ENCODE measurements around the gene LCN2.
"Not testable (repeated sequence)": the region's sequence is repeated elsewhere in the genome, so short reads cannot be mapped to it uniquely, and the experiment has no call there.

Gene LCN2

DNA sequence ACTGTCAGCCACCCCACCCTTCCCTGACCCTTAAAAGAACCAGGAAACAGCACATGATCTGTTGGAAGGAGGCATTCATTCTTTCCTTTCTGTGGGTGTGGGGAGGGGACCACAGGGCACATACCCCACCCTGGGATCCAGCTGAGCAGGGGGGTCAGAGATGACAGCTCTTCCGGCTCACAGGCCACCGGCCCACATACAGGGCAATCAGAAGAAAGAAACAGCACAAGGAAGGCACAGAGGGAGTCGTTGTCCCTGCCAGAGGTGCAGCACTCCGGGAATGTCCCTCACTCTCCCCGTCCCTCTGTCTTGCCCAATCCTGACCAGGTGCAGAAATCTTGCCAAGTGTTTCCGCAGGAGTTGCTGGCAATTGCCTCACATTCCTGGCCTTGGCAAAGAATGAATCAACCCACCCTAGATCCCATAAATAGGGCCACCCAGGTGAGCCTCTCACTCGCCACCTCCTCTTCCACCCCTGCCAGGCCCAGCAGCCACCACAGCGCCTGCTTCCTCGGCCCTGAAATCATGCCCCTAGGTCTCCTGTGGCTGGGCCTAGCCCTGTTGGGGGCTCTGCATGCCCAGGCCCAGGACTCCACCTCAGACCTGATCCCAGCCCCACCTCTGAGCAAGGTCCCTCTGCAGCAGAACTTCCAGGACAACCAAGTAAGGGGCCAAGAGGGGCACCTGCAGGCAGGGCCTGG is at the start of gene LCN2:
Gene LCN2, plus strand, starts transcription at position 453 of the 701 bp plus-strand sequence. Its CDS starts 73 bp downstream, at position 526.
- ATAC-seq (no peak), DNase-seq (no peak)

DNA sequence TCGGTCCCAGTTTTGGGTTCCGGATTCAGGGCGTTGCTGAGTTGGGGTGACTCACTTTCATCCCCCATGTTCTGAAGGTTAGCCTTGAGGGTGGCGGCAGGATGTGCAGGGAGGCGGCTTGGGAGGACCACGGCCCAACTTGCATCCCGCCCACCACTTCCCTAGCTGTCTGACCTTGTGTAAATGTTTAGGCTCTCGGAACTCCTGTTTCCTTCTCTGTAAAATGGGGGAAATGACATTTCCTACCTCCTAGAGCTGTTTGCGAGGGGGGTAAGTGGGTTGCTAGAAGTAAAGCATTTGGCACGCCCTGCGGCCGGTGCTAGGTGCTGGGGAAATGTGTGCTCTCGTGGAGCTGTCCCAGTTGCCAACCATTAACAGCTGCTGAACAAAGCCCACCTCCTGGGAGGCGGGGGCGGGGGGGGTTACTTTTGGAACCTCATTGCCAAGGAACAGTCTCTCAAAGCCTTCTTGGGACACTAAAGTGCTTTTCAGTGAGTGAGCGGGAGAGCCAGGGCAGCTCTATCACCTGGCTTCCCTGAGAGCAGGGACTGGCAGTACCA is 49.2 kb upstream of the LCN2 start:
- ATAC-seq: no peak

DNA sequence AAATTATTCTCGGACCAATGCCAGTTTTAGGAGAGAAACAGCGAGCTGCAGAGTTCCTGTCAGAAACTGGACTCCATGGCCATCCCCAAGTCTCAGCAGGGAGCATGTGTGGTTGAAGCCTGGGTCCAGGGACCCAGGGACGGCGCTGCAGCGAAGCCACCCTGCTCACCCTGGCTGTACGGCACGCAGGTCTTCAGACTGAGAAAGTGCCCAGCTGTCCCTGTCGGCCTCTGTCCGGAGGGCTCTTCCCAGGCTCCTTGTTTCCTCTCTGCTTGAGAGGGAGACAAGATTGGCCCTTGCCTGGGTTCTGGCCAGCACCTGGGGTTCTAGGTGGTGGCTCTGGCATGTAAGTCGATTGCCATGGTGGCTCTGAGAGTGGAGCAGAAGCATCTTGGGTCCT is 48.7 kb upstream of the LCN2 start:
- ATAC-seq (no peak), DNase-seq (no peak)

More for the DNA sequence above, 49.2 kb upstream of the LCN2 start:
- no peak for DNase-seq

DNA sequence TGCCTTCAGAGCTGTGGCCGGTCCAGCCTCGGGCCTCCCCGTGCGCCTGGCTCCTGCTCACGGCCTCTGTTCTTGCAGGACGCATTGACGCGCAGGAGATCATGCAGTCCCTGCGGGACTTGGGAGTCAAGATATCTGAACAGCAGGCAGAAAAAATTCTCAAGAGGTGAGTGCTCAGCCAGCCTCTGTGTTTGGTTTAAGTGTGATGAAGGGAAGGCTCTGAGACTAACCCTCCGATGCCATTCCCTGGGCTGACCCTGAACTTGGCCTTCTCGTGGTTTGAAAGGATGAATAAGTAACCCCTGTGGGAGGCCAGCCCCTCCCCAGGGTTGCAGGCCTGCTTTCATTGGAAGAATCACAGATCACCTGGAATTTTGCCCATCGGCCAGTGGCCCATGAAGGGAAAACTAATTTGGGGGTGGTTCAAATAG is 48.0 kb upstream of the LCN2 start:
- no peak for ATAC-seq
- DNase-seq: no peak

DNA sequence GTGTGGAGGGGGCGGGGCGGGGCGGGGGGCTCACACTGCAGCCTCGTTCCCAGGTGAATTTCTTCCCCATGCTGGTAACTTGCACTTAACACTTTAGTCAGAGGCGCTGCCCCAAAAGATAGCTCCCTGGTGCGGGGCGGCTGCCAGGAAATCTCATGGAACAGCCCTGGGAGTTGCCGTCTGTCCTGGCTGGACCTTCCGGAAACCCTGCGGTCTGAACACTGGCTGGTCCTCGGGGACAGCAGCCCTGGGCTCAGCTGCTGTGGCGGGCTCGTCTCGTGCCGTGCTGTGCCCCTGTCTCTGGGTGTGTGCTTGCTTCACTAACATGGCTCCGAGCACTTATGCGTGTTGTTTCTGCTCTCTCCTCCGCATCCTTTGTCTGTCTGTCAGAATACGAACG is 47.6 kb upstream of the LCN2 start:
- no peak for ATAC-seq
- no peak for DNase-seq

DNA sequence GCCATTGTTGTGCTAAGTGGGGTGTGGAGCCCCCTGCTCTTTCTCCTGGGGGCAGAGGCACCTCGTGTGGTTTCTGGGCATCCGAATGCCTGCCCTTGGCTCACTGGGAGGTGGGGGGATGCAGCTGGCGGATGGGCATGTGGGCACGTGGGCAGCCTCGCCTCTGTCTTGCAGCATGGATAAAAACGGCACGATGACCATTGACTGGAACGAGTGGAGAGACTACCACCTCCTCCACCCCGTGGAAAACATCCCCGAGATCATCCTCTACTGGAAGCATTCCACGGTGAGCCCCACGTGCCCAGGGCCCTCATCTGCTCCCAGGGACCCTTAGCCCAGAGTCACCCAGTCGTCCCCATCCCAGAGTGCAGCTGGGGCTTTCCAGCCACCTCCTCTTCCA is 47.1 kb upstream of the LCN2 start:
- DNase-seq (no peak), ATAC-seq (no peak)

DNA sequence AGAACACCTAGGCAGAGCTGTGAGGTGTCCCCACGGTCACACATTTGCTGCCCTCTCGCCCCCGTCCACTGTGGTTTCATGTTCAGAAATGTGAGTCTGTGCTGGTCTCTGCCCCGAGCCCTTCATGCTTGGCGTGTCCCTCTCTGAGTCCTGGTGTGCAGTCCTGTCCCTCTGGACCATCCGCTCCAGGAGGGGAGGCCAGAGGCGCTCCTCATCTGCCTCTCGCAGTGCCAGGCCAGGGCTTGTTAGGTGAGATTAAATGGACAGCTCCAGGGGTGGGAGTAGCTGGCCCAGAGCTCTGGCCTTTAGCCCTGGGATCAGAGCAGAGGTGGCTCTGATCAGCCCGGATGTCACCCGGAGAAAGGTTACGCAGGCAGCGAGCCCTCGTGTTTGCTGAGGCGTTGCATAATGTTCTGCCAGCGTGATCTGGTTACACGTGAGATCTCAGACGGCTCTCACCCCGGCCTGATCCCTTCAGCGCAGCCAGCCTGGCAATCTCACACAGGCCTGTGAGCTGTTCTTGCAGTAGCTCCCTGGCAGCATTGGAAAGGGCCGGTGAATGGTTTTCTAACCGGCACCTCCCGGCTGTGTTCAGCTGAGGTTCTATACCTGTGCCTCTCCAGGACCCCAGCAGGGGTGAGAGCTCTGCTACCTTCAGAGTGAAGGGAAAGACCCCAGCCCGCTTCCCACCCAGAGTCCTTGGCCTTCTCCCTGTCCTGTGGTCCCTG is 46.2 kb upstream of the LCN2 start:
- ATAC-seq (no peak), DNase-seq (no peak)

DNA sequence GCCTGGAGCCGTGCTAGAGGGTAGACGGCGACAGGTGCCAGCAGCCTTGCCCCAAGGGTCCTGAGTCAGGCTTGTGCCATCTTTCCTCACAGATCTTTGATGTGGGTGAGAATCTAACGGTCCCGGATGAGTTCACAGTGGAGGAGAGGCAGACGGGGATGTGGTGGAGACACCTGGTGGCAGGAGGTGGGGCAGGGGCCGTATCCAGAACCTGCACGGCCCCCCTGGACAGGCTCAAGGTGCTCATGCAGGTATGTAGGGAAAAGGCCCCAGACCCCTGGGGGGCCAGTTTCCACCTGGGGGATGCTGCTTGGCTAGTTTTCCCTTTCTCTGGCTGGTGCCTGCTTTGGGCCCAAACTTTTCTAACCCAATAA is 45.7 kb upstream of the LCN2 start:
- ATAC-seq (peak; percentile 64), DNase-seq (peak; percentile 50)

DNA sequence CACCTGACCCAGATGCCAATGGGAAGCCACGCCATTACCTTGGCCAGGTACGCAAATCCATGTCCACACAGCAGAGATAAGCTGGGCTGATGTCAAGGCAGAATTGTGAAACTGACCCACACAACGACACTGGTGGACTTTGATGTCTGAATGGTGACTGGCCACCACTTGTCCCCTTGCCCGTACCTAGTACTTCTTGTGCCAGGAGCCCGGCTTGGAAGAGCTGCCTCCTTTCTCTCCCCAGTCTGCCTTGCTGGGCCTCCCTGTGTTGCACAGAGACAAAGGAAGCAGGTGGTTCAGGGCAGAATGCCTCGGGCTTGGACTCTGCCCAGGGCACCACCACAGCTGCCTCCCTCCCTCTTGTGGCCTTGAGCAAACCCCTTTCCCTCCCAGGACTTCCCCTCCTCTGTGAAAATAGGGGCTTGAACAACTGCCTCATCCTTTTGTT is 45.1 kb upstream of the LCN2 start:
- no peak for ATAC-seq
- DNase-seq: no peak

DNA sequence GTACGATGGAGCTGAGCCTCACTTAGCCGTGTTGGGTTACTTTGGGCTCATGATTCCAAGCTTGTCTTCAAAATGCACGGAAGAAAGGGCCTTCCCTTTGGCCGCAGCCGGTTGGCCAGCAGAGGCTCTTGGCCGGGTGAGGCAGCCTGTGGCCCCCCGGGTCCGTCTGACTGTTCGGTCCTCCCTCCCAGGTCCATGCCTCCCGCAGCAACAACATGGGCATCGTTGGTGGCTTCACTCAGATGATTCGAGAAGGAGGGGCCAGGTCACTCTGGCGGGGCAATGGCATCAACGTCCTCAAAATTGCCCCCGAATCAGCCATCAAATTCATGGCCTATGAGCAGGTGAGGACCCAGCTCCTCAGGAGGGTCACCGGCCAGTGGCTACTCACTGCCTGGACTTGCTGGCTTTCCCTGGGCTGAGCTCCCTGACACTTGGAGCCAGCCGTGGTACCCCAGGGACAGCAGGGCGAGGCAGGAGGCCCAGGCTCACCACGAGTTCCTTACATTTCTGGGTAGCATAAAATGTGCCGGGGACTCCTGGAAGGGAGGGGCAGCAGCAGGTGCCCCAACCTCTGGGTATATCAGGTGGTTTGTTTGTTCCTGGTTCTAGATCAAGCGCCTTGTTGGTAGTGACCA is 43.6 kb upstream of the LCN2 start:
- no peak for DNase-seq
- ATAC-seq: no peak

DNA sequence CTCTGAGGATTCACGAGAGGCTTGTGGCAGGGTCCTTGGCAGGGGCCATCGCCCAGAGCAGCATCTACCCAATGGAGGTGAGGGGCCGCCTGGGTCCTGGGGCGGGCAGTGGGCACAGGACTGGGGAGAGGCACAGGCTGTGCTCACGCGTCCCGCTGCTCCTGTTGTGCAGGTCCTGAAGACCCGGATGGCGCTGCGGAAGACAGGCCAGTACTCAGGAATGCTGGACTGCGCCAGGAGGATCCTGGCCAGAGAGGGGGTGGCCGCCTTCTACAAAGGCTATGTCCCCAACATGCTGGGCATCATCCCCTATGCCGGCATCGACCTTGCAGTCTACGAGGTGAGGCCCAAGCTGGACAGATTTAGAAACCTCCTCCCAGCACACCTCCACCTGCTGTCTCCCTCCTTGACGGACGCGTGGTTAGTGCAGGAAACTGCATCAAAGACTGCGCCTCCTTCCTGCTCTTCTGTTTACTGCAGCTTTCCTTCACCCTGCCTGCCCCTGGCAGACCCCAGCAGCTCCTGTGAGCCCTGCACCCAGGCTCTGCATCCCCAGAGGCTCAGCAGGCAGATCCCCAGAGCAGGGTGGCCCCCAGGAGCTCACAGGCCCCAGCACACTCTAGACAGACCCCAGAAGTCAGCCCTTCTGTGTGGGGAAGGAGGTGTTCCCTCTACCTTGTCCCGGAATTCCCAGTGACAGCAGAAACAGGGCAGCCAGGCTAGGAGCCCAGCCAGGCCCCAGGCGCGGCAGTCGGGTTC is 42.9 kb upstream of the LCN2 start:
- DNase-seq: no peak
- ATAC-seq: no peak

DNA sequence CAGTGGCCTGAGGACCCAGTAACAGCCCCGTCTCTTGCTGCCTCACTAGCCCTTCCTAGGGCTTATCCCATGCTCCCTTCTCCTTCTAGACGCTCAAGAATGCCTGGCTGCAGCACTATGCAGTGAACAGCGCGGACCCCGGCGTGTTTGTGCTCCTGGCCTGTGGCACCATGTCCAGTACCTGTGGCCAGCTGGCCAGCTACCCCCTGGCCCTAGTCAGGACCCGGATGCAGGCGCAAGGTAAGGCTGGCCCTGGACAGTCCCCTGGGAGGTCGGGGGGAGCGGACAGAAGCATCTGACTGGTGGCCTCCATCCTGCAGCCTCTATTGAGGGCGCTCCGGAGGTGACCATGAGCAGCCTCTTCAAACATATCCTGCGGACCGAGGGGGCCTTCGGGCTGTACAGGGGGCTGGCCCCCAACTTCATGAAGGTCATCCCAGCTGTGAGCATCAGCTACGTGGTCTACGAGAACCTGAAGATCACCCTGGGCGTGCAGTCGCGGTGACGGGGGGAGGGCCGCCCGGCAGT is 42.2 kb upstream of the LCN2 start:
- no peak for DNase-seq
- no peak for ATAC-seq

DNA sequence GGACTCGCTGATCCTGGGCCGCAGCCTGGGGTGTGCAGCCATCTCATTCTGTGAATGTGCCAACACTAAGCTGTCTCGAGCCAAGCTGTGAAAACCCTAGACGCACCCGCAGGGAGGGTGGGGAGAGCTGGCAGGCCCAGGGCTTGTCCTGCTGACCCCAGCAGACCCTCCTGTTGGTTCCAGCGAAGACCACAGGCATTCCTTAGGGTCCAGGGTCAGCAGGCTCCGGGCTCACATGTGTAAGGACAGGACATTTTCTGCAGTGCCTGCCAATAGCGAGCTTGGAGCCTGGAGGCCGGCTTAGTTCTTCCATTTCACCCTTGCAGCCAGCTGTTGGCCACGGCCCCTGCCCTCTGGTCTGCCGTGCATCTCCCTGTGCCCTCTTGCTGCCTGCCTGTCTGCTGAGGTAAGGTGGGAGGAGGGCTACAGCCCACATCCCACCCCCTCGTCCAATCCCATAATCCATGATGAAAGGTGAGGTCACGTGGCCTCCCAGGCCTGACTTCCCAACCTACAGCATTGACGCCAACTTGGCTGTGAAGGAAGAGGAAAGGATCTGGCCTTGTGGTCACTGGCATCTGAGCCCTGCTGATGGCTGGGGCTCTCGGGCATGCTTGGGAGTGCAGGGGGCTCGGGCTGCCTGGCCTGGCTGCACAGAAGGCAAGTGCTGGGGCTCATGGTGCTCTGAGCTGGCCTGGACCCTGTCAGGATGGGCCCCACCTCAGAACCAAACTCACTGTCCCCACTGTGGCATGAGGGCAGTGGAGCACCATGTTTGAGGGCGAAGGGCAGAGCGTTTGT is 41.6 kb upstream of the LCN2 start:
- DNase-seq: no peak
- ATAC-seq: no peak

DNA sequence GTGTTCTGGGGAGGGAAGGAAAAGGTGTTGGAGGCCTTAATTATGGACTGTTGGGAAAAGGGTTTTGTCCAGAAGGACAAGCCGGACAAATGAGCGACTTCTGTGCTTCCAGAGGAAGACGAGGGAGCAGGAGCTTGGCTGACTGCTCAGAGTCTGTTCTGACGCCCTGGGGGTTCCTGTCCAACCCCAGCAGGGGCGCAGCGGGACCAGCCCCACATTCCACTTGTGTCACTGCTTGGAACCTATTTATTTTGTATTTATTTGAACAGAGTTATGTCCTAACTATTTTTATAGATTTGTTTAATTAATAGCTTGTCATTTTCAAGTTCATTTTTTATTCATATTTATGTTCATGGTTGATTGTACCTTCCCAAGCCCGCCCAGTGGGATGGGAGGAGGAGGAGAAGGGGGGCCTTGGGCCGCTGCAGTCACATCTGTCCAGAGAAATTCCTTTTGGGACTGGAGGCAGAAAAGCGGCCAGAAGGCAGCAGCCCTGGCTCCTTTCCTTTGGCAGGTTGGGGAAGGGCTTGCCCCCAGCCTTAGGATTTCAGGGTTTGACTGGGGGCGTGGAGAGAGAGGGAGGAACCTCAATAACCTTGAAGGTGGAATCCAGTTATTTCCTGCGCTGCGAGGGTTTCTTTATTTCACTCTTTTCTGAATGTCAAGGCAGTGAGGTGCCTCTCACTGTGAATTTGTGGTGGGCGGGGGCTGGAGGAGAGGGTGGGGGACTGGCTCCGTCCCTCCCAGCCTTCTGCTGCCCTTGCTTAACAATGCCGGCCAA is 40.8 kb upstream of the LCN2 start:
- DNase-seq (no peak), ATAC-seq (no peak)

DNA sequence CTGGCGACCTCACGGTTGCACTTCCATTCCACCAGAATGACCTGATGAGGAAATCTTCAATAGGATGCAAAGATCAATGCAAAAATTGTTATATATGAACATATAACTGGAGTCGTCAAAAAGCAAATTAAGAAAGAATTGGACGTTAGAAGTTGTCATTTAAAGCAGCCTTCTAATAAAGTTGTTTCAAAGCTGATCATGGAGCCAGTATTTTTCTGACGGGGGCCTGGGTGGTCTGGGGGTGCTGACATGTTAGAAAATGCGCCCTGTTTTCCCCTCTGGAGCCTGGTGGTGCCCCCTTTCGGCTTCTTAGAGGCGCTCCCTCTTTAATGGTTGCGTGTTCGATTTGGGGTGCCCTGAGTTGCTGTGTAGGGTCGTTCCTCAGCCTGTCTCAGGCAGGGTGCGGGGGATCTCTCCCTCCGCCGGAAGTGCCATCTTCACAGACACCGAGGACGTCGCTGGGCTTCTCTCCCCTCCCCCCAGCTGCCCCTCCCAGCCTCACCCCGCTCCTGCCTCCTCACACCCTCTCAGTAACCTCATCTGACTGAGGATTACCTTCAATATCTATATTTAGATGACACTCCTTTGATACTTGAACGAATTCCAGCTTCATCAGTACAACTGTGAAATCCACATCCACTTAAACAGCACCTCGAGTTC is 40.1 kb upstream of the LCN2 start:
- DNase-seq (no peak), ATAC-seq (no peak)

DNA sequence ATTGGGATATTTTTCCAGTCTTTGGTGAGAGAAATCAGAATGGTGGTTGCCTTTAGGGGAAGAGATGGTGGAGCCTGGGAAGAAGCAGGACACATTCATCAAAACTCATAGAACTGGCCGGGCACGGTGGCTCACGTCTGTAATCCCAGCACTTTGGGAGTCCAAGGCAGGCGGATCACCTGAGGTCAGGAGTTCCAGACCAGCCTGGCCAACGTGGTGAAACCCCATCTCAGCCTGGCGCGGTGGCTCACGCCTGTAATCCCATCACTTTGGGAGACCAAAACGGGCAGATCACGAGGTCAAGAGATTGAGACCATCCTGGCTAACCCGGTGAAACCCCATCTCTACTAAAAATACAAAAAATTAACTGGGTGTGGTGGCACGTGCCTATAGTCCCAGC is 37.5 kb upstream of the LCN2 start:
- not testable (repeated sequence) for DNase-seq, ATAC-seq

DNA sequence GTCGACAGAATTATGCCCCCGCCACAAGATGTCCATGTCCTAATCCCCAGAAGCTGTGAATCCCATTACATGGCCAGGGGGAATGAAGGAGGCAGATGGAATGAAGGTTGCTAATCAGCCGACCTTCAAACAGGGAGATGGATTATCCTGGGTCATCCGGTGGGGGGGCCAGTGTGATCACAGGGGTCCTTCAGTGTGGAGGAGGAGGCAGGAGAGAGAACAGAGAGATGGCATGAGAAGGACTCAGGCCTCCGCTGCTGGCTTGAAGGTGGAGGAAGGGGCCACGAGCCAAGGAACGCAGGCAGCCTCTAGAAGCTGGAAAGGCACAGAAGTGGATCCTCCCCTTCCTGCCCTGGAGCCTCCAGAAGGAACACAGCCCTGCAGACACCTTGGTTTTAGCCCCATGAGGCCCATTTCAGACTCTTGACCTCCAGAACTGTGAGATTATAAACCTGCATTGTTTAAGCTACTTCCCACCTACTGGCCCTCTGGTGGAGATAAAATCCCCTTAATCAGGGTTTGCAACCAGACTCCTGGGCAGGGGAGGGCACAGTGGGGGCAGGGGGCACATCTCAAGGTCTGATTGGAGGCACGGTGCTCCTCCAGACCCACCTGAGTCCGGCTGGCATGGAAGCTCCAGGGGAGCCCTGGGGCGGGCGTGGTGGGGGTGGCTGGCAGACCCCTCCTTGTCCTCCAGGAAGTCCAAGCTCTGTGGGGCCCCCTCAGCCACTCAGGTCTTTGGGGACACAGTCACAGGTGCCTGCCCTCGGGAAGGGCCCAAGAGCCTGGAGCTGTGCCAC is 35.5 kb upstream of the LCN2 start:
- DNase-seq (no peak), ATAC-seq (no peak)

DNA sequence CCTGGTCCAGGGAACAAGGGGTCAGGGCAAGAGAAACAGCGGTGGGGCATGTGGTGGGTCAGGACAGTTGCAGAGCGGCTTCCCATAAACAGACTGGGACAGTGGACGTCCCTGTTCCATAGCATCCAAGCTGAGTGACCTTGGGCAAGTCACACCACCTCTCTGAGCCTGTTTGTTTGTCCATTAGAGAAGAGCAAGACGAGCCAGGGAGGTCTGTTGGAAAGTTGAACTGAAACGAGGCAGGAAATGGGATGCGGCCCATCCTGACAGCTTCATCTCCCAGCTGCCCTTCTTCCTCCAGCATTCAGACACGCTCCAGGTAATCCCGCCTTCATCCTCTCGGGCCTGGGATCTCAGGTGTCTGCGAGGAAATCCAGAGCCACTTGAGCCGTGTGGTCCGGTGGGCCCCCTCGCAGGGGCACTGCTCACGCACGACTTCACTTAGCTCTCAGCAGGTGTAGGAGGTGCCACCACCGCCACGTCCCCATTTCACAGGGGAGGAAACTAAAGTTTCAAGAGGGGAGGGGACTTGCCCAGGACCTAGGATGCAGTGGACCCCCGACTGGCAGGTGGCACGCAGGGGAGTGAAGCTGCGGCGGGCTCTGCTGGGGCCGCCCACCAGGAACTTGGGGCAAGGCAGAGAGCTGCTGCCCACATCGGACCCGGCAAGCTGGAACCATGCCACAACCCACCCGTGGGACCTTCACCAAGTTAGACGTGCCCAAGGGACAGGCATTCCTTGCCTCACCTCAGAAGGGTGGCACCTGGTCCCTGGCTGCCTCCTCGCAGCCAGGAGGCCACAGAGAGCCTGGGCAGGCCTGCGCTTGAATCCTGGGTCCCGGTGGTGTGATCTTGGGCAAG is 34.7 kb upstream of the LCN2 start:
- ATAC-seq (no peak), DNase-seq (no peak)

Data from stimulated activated naive CD8-positive, alpha-beta T cell treated with anti-CD3 and anti-CD28 coated beads, Interleukin-15, Interleukin-2, amounts not matched to agents 100 U/mL and 50 U/mL, for 24 hours (primary cell).